Endothelial cell of umbilical vein (primary cell): ENCODE results near the gene DUSP11. TPM values are rescaled to one million over a fixed set of nuclear protein-coding genes. Genes with fewer than 3 reads are reported as not detected.

Experiments used
- BruUV-seq: library from RNA; stranded (reverse); fragments of 400-500 nt; replicated peaks from 2 replicates; lab custom pipeline; 2021; lab: Mats Ljungman, UMichigan
- CTCF ChIA-PET: fragments of 300-600, 350-600 bp; sonication (Branson Sonifier 250); formaldehyde crosslinking; loops from one replicate; lab custom pipeline; 2021; ENCODE audit warnings: antibody characterized with exemption, inconsistent platforms; lab: Charles Lee
- POLR2A ChIA-PET: fragments of 300-600, 350-600 bp; sonication (Branson Sonifier 250); formaldehyde crosslinking; loops from one replicate; lab custom pipeline; 2021; ENCODE audit warnings: antibody characterized with exemption, inconsistent platforms; lab: Charles Lee
- DNase-seq: peaks from one replicate; pipeline ENCODE4 v3.0.0-alpha.2; 2011; ENCODE audit warnings: low read depth, low spot score
- FAIRE-seq: peaks from 2 replicates; lab custom pipeline; 2011; peaks lifted over from hg19 to GRCh38; lab: Jason Lieb, UNC
- H2AFZ ChIP-seq: 2 replicates; pipeline ENCODE4 v1.6.0; 2012; ENCODE audit warnings: low read depth, low read length, control low read depth, inconsistent platforms
- H3K27ac ChIP-seq: 2 replicates; pipeline ENCODE4 v1.5.1; 2011; ENCODE audit warnings: low read depth, mild to moderate bottlenecking, control low read depth, low read length, moderate library complexity; ENCODE audit not compliant: insufficient read depth
- H3K27me3 ChIP-seq, 2 experiments: 2 replicates each; pipeline versions ENCODE4 v1.6.0 to v1.6.1; 2011; ENCODE audit warnings: low read length in 2 of 2, mixed read lengths in 1 of 2; ENCODE audit not compliant: control insufficient read depth in 2 of 2, insufficient read depth in 2 of 2
- H3K36me3 ChIP-seq, 2 experiments: 2 replicates in 1 of 2; 3 replicates in 1 of 2; pipeline ENCODE4 v1.5.1; 2011; ENCODE audit warnings: low read length in 2 of 2, mild to moderate bottlenecking in 1 of 2, moderate library complexity in 1 of 2; ENCODE audit not compliant: control insufficient read depth in 2 of 2, insufficient read depth in 2 of 2; ENCODE audit errors: extremely low read depth in 1 of 2
- H3K4me1 ChIP-seq: 3 replicates; pipeline ENCODE4 v1.5.1; 2011; ENCODE audit warnings: mild to moderate bottlenecking, low read length; ENCODE audit not compliant: control insufficient read depth, insufficient read depth; ENCODE audit errors: extremely low read depth
- H3K4me2 ChIP-seq: 2 replicates; pipeline ENCODE4 v1.6.1; 2011; ENCODE audit warnings: low read length, control low read depth, mixed read lengths; ENCODE audit not compliant: insufficient read depth
- H3K4me3 ChIP-seq, 3 experiments: fragments of 200-600 bp in 1 of 3; sonication (generic), shearing (Covaris generic) in 1 of 3; replicated peaks in 1 of 3; 2 replicates each; pipeline ENCODE4 v1.5.1; 2011 to 2016; ENCODE audit warnings: control low read depth in 3 of 3, low read length in 3 of 3, mild to moderate bottlenecking in 2 of 3, inconsistent platforms in 1 of 3, low read depth in 1 of 3, moderate library complexity in 1 of 3; ENCODE audit not compliant: insufficient read depth in 1 of 3
- H3K79me2 ChIP-seq: 2 replicates; pipeline ENCODE4 v1.6.0; 2012; ENCODE audit warnings: low read length, inconsistent platforms; ENCODE audit not compliant: control insufficient read depth, insufficient read depth
- H3K9ac ChIP-seq: replicated peaks from 2 replicates; pipeline ENCODE3; 2011; ENCODE audit warnings: low read length, control low read depth; ENCODE audit not compliant: insufficient read depth; ENCODE audit errors: extremely low read depth
- H3K9me1 ChIP-seq: replicated peaks from 3 replicates; pipeline ENCODE4 v1.6.0; 2011; ENCODE audit warnings: mild to moderate bottlenecking, low read length; ENCODE audit not compliant: control insufficient read depth, insufficient read depth; ENCODE audit errors: extremely low read depth
- H3K9me3 ChIP-seq: replicated peaks from 2 replicates; pipeline ENCODE4 v1.5.1; 2012; ENCODE audit warnings: low read length, inconsistent platforms; ENCODE audit not compliant: control insufficient read depth, insufficient read depth
- H4K20me1 ChIP-seq: replicated peaks from 2 replicates; pipeline ENCODE3; 2011; ENCODE audit warnings: mild to moderate bottlenecking, low read length; ENCODE audit not compliant: control insufficient read depth, insufficient read depth; ENCODE audit errors: extremely low read depth
- EZH2 ChIP-seq: IDR thresholded peaks from 2 replicates; pipeline ENCODE4 v1.6.1; 2012; ENCODE audit warnings: borderline replicate concordance, low read depth, mild to moderate bottlenecking, moderate library complexity, low read length, inconsistent platforms; ENCODE audit not compliant: severe bottlenecking
- FOS ChIP-seq: IDR thresholded peaks from 2 replicates; pipeline ENCODE4 v1.6.1; 2011; ENCODE audit warnings: mild to moderate bottlenecking, low read length, moderate library complexity, borderline replicate concordance; ENCODE audit not compliant: insufficient read depth
- GATA2 ChIP-seq: IDR thresholded peaks from 2 replicates; pipeline ENCODE4 v1.7.0; 2011; ENCODE audit warnings: low read depth, mild to moderate bottlenecking, moderate library complexity, mixed read lengths, low read length; ENCODE audit not compliant: insufficient read length, insufficient read depth
- JUN ChIP-seq: IDR thresholded peaks from 2 replicates; pipeline ENCODE4 v1.6.1; 2011; ENCODE audit warnings: borderline replicate concordance, low read depth; ENCODE audit not compliant: insufficient read length, insufficient read depth
- MYC ChIP-seq: IDR thresholded peaks from one replicate; pipeline ENCODE4 v1.6.1; 2011; ENCODE audit warnings: mild to moderate bottlenecking, low read depth, low read length
- POLR2A ChIP-seq: IDR thresholded peaks from 2 replicates; pipeline ENCODE4 v1.6.1; 2012; ENCODE audit warnings: low read depth, mild to moderate bottlenecking, control low read depth, low read length
- POLR2AphosphoS5 ChIP-seq: IDR thresholded peaks from 2 replicates; pipeline ENCODE4 v1.6.1; 2012; ENCODE audit warnings: low read depth, mild to moderate bottlenecking, control low read depth, low read length, moderate library complexity; ENCODE audit not compliant: insufficient read depth
- dilution Hi-C: fragments of 300-500 bp; cut with MboI; formaldehyde crosslinking; loops from one replicate; pipeline ENCODE4 v1.15.0; 2019; ENCODE audit warnings: low sequenced_read_pairs; ENCODE audit not compliant: extremely low pct_ligation_motif_present
- intact Hi-C: fragments of 100-400 bp; cut with micrococcal nuclease; formaldehyde crosslinking; loops from one replicate; pipeline ENCODE4 v1.10.0; 2022
- polyA plus RNA-seq, 4 experiments: library from polyadenylated mRNA; depleted of rRNA in 3 of 4; stranded (reverse) in 3 of 4; unstranded in 1 of 4; fragments of >200 nt; gene quantifications; 2 replicates each; pipeline versions ENCODE4 v1.2.1 to v1.2.3, GENCODE V29; 2011 to 2012; ENCODE audit warnings: missing spikeins in 1 of 4
- total RNA-seq: library from RNA; stranded (reverse); gene quantifications from 2 replicates; pipeline ENCODE4 v1.2.3, GENCODE V29; 2021
- TF ChIP-seq, protein P1 (sequence below), 2 donors: IDR thresholded peaks; 1 replicate in 1 of 2; 2 replicates in 1 of 2; pipeline ENCODE4 v1.5.1; 2011; ENCODE audit warnings: low read length in 2 of 2, mild to moderate bottlenecking in 2 of 2, moderate library complexity in 2 of 2, control low read depth in 1 of 2, inconsistent platforms in 1 of 2, low read depth in 1 of 2; ENCODE audit not compliant: insufficient read depth in 1 of 2; ENCODE audit errors: extremely low read depth in 1 of 2
- TF ChIP-seq, protein P2 (sequence below): IDR thresholded peaks from 2 replicates; pipeline ENCODE4 v1.6.1; 2011; ENCODE audit not compliant: insufficient read depth, insufficient read length

Gene DUSP11
- total and polyA plus RNA-seq, 2 donors (not counting 3 experiments of a cell fraction or from before 2014, with no cell fraction given), result 18.6 to 27.0 TPM

DNA sequence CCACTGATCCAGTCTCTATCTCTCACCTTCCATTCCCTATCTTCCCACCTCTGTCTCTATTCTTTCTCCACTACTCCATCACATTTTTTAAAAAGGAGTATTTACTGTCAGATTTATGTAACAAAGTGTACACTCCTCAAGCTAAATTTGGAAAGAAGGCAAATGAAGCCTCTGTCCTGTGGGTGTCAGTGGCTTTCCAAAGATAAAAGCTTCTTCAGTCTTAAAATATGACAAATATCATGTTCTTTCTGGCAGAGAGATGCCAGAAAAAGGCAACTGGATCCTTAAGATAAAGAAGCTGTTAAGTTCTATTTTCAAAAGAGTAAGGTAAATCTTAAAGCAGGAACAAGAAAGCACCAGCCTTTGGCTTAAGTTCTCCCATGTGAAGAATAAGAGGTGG is 7.1 kb downstream of the DUSP11 start:
- no peaks in the 10 kb centered on the region for H3K9me1 ChIP-seq
- H4K20me1 ChIP-seq, result no peaks in the 10 kb centered on the region
- ChIA-PET POLR2A (no interaction called here), CTCF (interaction anchor here (0.6 to 0.8 kb wide), 2 partner anchors 9 to 353 kb away, joined by 3 read pairs; no protein-coding TSS in a partner anchor)
- dilution Hi-C loops, result no loop called here
- H3K36me3 ChIP-seq, result peaks cover 15 to 23% of the 10 kb centered on the region in 2 experiments
- H3K27me3 ChIP-seq, result no peaks in the 10 kb centered on the region
- no TSS peak for BruUV-seq
- no peak overlapping the region for H2AFZ ChIP-seq
- no peak overlapping the region for H3K4me3 ChIP-seq
- DNase-seq, result no peak
- TF ChIP-seq FOS, result no peak
- TF ChIP-seq JUN, result no peak
- no peak for TF ChIP-seq POLR2A
- no peak for TF ChIP-seq MYC
- no peaks in the 10 kb centered on the region for H3K4me1 ChIP-seq
- H3K4me2 ChIP-seq, result no peak overlapping the region
- no peak overlapping the region for H3K27ac ChIP-seq
- H3K9ac ChIP-seq, result no peak overlapping the region
- no peak for FAIRE-seq
- H3K9me3 ChIP-seq, result no peaks in the 10 kb centered on the region
- peaks cover 4% of the 10 kb centered on the region for H3K79me2 ChIP-seq
- intact Hi-C loops, result no loop called here

DNA sequence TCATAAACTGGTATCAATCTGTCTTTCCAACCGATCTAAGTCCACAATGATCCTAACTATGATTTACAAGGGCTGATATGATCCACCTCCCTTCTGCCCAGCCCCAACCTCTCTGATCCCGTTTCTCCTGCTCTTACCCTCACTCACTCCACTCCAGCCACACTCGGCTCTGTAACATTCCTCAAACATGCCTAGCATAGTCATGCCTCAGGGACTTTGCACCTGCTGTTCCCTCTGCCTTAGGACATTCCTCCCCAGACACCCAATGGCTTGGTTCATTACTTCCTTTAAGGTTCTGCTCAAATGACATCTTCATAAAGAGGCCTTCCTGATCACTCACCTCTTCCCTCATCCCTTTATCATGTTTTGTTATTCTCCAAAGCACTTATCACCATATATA is 9.2 kb downstream of the DUSP11 start:
- H3K9me1 ChIP-seq, result no peaks in the 10 kb centered on the region
- intact Hi-C loops (no loop called here), dilution Hi-C loops (no loop called here)
- no peak overlapping the region for H3K9ac ChIP-seq
- no peak for FAIRE-seq
- H3K36me3 ChIP-seq, result peaks cover 15 to 29% of the 10 kb centered on the region in 2 experiments
- BruUV-seq, result no TSS peak
- CTCF ChIA-PET, result no interaction called here
- no peaks in the 10 kb centered on the region for H3K4me1 ChIP-seq
- no peaks in the 10 kb centered on the region for H3K27me3 ChIP-seq
- no peak for DNase-seq
- no peak for TF ChIP-seq FOS
- TF ChIP-seq EZH2, result no peak
- TF ChIP-seq JUN, result no peak
- no peak for TF ChIP-seq POLR2AphosphoS5
- TF ChIP-seq GATA2, result no peak
- TF ChIP-seq MYC, result no peak
- TF ChIP-seq, protein P1, sequence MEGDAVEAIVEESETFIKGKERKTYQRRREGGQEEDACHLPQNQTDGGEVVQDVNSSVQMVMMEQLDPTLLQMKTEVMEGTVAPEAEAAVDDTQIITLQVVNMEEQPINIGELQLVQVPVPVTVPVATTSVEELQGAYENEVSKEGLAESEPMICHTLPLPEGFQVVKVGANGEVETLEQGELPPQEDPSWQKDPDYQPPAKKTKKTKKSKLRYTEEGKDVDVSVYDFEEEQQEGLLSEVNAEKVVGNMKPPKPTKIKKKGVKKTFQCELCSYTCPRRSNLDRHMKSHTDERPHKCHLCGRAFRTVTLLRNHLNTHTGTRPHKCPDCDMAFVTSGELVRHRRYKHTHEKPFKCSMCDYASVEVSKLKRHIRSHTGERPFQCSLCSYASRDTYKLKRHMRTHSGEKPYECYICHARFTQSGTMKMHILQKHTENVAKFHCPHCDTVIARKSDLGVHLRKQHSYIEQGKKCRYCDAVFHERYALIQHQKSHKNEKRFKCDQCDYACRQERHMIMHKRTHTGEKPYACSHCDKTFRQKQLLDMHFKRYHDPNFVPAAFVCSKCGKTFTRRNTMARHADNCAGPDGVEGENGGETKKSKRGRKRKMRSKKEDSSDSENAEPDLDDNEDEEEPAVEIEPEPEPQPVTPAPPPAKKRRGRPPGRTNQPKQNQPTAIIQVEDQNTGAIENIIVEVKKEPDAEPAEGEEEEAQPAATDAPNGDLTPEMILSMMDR (IDR thresholded peaks at IDR 0.05; ENCODE audit: extremely low read depth in 1 of 2, insufficient read depth in 1 of 2, low read depth in 1 of 2, low read length in 2 of 2), result no peak
- TF ChIP-seq, protein P2, sequence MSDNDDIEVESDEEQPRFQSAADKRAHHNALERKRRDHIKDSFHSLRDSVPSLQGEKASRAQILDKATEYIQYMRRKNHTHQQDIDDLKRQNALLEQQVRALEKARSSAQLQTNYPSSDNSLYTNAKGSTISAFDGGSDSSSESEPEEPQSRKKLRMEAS, result no peak
- TF ChIP-seq POLR2A, result no peak
- no peak overlapping the region for H2AFZ ChIP-seq
- H3K4me3 ChIP-seq, result no peak overlapping the region
- no peak overlapping the region for H3K27ac ChIP-seq
- H3K4me2 ChIP-seq, result no peak overlapping the region
- peaks cover 2% of the 10 kb centered on the region for H3K79me2 ChIP-seq
- no peaks in the 10 kb centered on the region for H3K9me3 ChIP-seq
- no peaks in the 10 kb centered on the region for H4K20me1 ChIP-seq
- POLR2A ChIA-PET, result no interaction called here
